Neural cell (in vitro differentiated cells): ENCODE data around the gene NMT1. TPM values are rescaled to one million over a fixed set of nuclear protein-coding genes. Genes with fewer than 3 reads are reported as not detected.
A peak's percentile ranks its signal among the peaks of the same experiment; 100 is the strongest.

Experiments used
- H2AFZ ChIP-seq: fragments of 200-600, 300-800 bp; sonication (generic), shearing (Covaris generic); 2 replicates; pipeline ENCODE4 v1.6.0; 2014; ENCODE audit warnings: low read depth, mild to moderate bottlenecking, antibody characterized with exemption, low read length, moderate library complexity
- H3F3A ChIP-seq: fragments of 200-600 bp; shearing (Covaris generic); 2 replicates; pipeline ENCODE4 v1.6.1; 2016; ENCODE audit warnings: mild to moderate bottlenecking, moderate library complexity, mixed read lengths, antibody characterized with exemption, low read length; ENCODE audit not compliant: insufficient read depth, poor library complexity, severe bottlenecking
- H3K27ac ChIP-seq: fragments of 200-600, 300-800 bp; sonication (generic), shearing (Covaris generic); 2 replicates; pipeline ENCODE4 v1.5.1; 2014; ENCODE audit warnings: mild to moderate bottlenecking, low read length, moderate library complexity
- H3K27me3 ChIP-seq: fragments of 300-800, 200-600 bp; sonication (generic), shearing (Covaris generic); 2 replicates; pipeline ENCODE4 v1.6.0; 2014; ENCODE audit warnings: mild to moderate bottlenecking, low read depth, low read length, moderate library complexity; ENCODE audit not compliant: insufficient read depth
- H3K36me3 ChIP-seq: fragments of 300-800, 200-600 bp; sonication (generic), shearing (Covaris generic); 2 replicates; pipeline ENCODE4 v1.5.1; 2014; ENCODE audit warnings: mild to moderate bottlenecking, antibody characterized with exemption, low read length, moderate library complexity; ENCODE audit not compliant: insufficient read depth
- H3K4me2 ChIP-seq: fragments of 300-800, 200-600 bp; sonication (generic), shearing (Covaris generic); 2 replicates; pipeline ENCODE4 v1.6.0; 2014; ENCODE audit warnings: mild to moderate bottlenecking, low read length
- H3K4me3 ChIP-seq: fragments of 300-800, 200-600 bp; sonication (generic), shearing (Covaris generic); 2 replicates; pipeline ENCODE4 v1.5.1; 2014; ENCODE audit warnings: mild to moderate bottlenecking, low read length, moderate library complexity
- H3K79me2 ChIP-seq: fragments of 200-600 bp; shearing (Covaris generic); replicated peaks from 2 replicates; pipeline ENCODE4 v1.6.0; 2014; ENCODE audit warnings: mild to moderate bottlenecking, low read length, moderate library complexity; ENCODE audit not compliant: insufficient read depth
- H3K9ac ChIP-seq: fragments of 300-800, 200-600 bp; sonication (generic), shearing (Covaris generic); 2 replicates; pipeline ENCODE4 v1.6.1; 2016; ENCODE audit warnings: mild to moderate bottlenecking, low read length, mixed read lengths
- H3K9me2 ChIP-seq: fragments of 200-600 bp; shearing (Covaris generic); 2 replicates; pipeline ENCODE4 v1.6.1; 2016; ENCODE audit warnings: mild to moderate bottlenecking, low read length, mixed read lengths; ENCODE audit not compliant: insufficient read depth
- H3K9me3 ChIP-seq: fragments of 200-600, 300-800 bp; sonication (generic), shearing (Covaris generic); 2 replicates; pipeline ENCODE4 v1.6.1; 2016; ENCODE audit warnings: mild to moderate bottlenecking, mixed run types, low read length, moderate library complexity, mixed read lengths
- H4K20me1 ChIP-seq: fragments of 200-600 bp; shearing (Covaris generic); 2 replicates; pipeline ENCODE4 v1.6.1; 2016; ENCODE audit warnings: mild to moderate bottlenecking, mixed run types; ENCODE audit not compliant: insufficient read depth
- CTCF ChIP-seq: fragments of 450-650 bp; IDR thresholded peaks from 2 replicates; pipeline ENCODE4 v1.5.1; 2014; ENCODE audit warnings: antibody characterized with exemption, mild to moderate bottlenecking, moderate library complexity; ENCODE audit not compliant: poor library complexity, severe bottlenecking
- EZH2 ChIP-seq: fragments of 200-600, 300-800 bp; shearing (Covaris generic), sonication (generic); IDR thresholded peaks from 2 replicates; pipeline ENCODE4 v1.6.1; 2014; ENCODE audit warnings: antibody characterized with exemption, low read length, borderline replicate concordance, mild to moderate bottlenecking; ENCODE audit not compliant: insufficient read depth, poor library complexity, severe bottlenecking
- MXI1 ChIP-seq: fragments of 450-650 bp; conservative IDR thresholded peaks from 2 replicates; pipeline ENCODE4 v1.6.1; 2014; ENCODE audit warnings: antibody characterized with exemption, mild to moderate bottlenecking; ENCODE audit not compliant: poor library complexity, severe bottlenecking
- POLR2AphosphoS5 ChIP-seq: IDR thresholded peaks from 2 replicates; pipeline ENCODE4 v1.6.1; 2012
- RAD21 ChIP-seq: fragments of 450-650 bp; conservative IDR thresholded peaks from 2 replicates; pipeline ENCODE4 v1.6.1; 2014; ENCODE audit warnings: antibody characterized with exemption, mild to moderate bottlenecking, moderate library complexity
- SMC3 ChIP-seq: fragments of 450-650 bp; conservative IDR thresholded peaks from 2 replicates; pipeline ENCODE4 v1.6.1; 2014; ENCODE audit warnings: antibody characterized with exemption, mild to moderate bottlenecking, moderate library complexity; ENCODE audit not compliant: poor library complexity
- TAF1 ChIP-seq: IDR thresholded peaks from 2 replicates; pipeline ENCODE4 v1.6.1; 2012; ENCODE audit warnings: low read depth
- polyA plus RNA-seq: library from polyadenylated mRNA; depleted of rRNA; stranded (reverse); fragments of >200 nt; gene quantifications from 2 replicates; pipeline ENCODE4 v1.2.3, GENCODE V29; 2014
- TF ChIP-seq, protein P1 (sequence below): IDR thresholded peaks from 2 replicates; pipeline ENCODE4 v1.6.1; 2012; ENCODE audit warnings: borderline replicate concordance

Gene NMT1
- polyA plus RNA-seq, 1 donor from 2014 or later: 23.4 TPM

DNA sequence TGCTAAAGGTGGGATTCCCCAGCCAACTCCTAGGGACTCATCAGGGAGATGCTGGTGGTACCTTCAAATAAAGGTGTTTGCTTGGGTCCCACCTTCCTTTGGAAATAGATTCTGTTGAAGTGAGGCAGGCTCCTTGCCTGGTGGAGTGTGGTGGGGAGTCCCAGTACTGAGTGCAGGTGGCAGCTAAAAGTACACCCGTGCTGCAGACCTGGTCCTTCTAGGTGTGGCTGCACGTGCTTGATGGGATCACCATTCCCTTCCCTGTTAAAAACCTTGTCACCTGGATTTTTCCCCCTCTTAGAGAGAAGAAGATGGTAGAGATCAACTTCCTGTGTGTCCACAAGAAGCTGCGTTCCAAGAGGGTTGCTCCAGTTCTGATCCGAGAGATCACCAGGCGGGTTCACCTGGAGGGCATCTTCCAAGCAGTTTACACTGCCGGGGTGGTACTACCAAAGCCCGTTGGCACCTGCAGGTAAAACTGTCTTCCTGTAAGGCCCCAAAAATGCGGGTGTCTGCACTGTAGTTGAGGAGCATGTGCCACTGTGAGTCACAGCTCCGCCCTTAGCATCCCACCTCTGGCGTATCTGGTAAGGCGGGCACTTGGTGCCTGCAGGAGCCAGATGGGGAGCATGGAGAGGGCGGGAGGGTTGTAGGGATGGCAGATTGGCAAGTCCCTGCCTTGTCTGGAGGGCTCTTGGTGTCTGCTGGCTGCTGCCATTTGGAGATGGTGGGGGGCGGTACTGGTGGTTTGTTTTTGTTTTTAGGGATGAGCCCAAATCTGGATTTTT, 37.2 kb downstream of the NMT1 start:
- no peaks in the 10 kb centered on the region for H3K9me2 ChIP-seq
- H3K36me3 ChIP-seq: no peaks in the 10 kb centered on the region
- no peak overlapping the region for H3K4me2 ChIP-seq
- no peak overlapping the region for H3K27ac ChIP-seq
- no peaks in the 10 kb centered on the region for H3K9me3 ChIP-seq
- no peak for TF ChIP-seq POLR2AphosphoS5
- TF ChIP-seq, protein P1, sequence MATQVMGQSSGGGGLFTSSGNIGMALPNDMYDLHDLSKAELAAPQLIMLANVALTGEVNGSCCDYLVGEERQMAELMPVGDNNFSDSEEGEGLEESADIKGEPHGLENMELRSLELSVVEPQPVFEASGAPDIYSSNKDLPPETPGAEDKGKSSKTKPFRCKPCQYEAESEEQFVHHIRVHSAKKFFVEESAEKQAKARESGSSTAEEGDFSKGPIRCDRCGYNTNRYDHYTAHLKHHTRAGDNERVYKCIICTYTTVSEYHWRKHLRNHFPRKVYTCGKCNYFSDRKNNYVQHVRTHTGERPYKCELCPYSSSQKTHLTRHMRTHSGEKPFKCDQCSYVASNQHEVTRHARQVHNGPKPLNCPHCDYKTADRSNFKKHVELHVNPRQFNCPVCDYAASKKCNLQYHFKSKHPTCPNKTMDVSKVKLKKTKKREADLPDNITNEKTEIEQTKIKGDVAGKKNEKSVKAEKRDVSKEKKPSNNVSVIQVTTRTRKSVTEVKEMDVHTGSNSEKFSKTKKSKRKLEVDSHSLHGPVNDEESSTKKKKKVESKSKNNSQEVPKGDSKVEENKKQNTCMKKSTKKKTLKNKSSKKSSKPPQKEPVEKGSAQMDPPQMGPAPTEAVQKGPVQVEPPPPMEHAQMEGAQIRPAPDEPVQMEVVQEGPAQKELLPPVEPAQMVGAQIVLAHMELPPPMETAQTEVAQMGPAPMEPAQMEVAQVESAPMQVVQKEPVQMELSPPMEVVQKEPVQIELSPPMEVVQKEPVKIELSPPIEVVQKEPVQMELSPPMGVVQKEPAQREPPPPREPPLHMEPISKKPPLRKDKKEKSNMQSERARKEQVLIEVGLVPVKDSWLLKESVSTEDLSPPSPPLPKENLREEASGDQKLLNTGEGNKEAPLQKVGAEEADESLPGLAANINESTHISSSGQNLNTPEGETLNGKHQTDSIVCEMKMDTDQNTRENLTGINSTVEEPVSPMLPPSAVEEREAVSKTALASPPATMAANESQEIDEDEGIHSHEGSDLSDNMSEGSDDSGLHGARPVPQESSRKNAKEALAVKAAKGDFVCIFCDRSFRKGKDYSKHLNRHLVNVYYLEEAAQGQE: no peak
- no peak for TF ChIP-seq EZH2
- no peak for TF ChIP-seq CTCF
- H3K27me3 ChIP-seq: no peaks in the 10 kb centered on the region
- no peak overlapping the region for H3K4me3 ChIP-seq
- H3K79me2 ChIP-seq: no peaks in the 10 kb centered on the region
- H2AFZ ChIP-seq: no peak overlapping the region
- H4K20me1 ChIP-seq: no peaks in the 10 kb centered on the region
- no peak overlapping the region for H3K9ac ChIP-seq
- H3F3A ChIP-seq: no peaks in the 10 kb centered on the region

GRCh38 chr17:45098869-45099616, 37.9 kb downstream of the NMT1 start:
- peak; percentile 74 for TF ChIP-seq SMC3
- no peak for TF ChIP-seq TAF1
- TF ChIP-seq MXI1: no peak
- peak; percentile 72 for TF ChIP-seq RAD21
- peak; percentile 83 for TF ChIP-seq CTCF
- Histone ChIP-seq H3K9me3 (no peaks in the 10 kb centered on the region), H3K79me2 (no peaks in the 10 kb centered on the region), H3K36me3 (peaks cover 4% of the 10 kb centered on the region), H3K9me2 (no peaks in the 10 kb centered on the region), H3K9ac (no peak overlapping the region), H3K27ac (no peak overlapping the region), H4K20me1 (no peaks in the 10 kb centered on the region), H3F3A (no peaks in the 10 kb centered on the region), H3K27me3 (no peaks in the 10 kb centered on the region), H2AFZ (no peak overlapping the region), H3K4me2 (no peak overlapping the region), H3K4me3 (no peak overlapping the region)
